Liver (tissue), 9 donors: ENCODE measurements around the gene CCNH. TPM values are rescaled to one million over a fixed set of nuclear protein-coding genes. Genes with fewer than 3 reads are reported as not detected.

ENCODE experiments used
- DNase-seq: peaks from one replicate; pipeline ENCODE4 v3.0.0-alpha.2; 2017; ENCODE audit warnings: low spot score
- H3K27ac ChIP-seq, 2 donors: one replicate each; pipeline ENCODE4 v1.7.0; 2013; ENCODE audit warnings: inconsistent platforms in 2 of 2, low read length in 2 of 2, control low read depth in 1 of 2, low read depth in 1 of 2, mild to moderate bottlenecking in 1 of 2
- H3K27me3 ChIP-seq, 4 donors: one replicate each; pipeline versions ENCODE4 v1.6.1 to v1.7.0; 2013; ENCODE audit warnings: low read length in 3 of 4, inconsistent platforms in 1 of 4, mild to moderate bottlenecking in 1 of 4, moderate library complexity in 1 of 4; ENCODE audit not compliant: control insufficient read depth in 4 of 4, insufficient read depth in 4 of 4
- H3K36me3 ChIP-seq, 4 donors: one replicate each; pipeline versions ENCODE4 v1.6.1 to v1.7.0; 2013; ENCODE audit warnings: low read length in 3 of 4, mild to moderate bottlenecking in 3 of 4, low read depth in 1 of 4, moderate library complexity in 1 of 4; ENCODE audit not compliant: control insufficient read depth in 4 of 4, insufficient read depth in 3 of 4
- H3K4me1 ChIP-seq, 4 donors: one replicate each; pipeline versions ENCODE4 v1.6.1 to v1.7.0; 2013; ENCODE audit warnings: low read length in 3 of 4, mild to moderate bottlenecking in 3 of 4, moderate library complexity in 1 of 4; ENCODE audit not compliant: control insufficient read depth in 4 of 4, insufficient read depth in 4 of 4
- H3K4me3 ChIP-seq, 3 donors: one replicate each; pipeline versions ENCODE4 v1.6.1 to v1.7.0; 2013; ENCODE audit warnings: low read length in 3 of 3, control low read depth in 1 of 3, low read depth in 1 of 3, mild to moderate bottlenecking in 1 of 3
- H3K9ac ChIP-seq, 2 donors: one replicate each; pipeline ENCODE4 v1.7.0; 2013; ENCODE audit warnings: low read length in 2 of 2, mild to moderate bottlenecking in 2 of 2, moderate library complexity in 2 of 2, control low read depth in 1 of 2, low read depth in 1 of 2
- H3K9me3 ChIP-seq, 4 donors: one replicate each; pipeline versions ENCODE4 v1.6.1 to v1.7.0; 2013; ENCODE audit warnings: low read length in 3 of 4; ENCODE audit not compliant: control insufficient read depth in 4 of 4
- ATF3 ChIP-seq: IDR thresholded peaks from 2 replicates; pipeline ENCODE4 v1.6.1; 2016; ENCODE audit warnings: antibody characterized with exemption
- CTCF ChIP-seq: fragments of 150-350 bp; IDR thresholded peaks from 2 replicates; pipeline ENCODE4 v1.5.1; 2017; ENCODE audit warnings: improper control_type of control experiment, low read depth, low read length; ENCODE audit not compliant: missing input control
- EGR1 ChIP-seq, 2 donors: IDR thresholded peaks; 2 replicates each; pipeline ENCODE4 v1.6.1; 2016 to 2018; ENCODE audit warnings: antibody characterized with exemption in 2 of 2, low read depth in 2 of 2
- FOXA1 ChIP-seq: IDR thresholded peaks from 2 replicates; pipeline ENCODE4 v1.6.1; 2016; ENCODE audit warnings: antibody characterized with exemption
- FOXA2 ChIP-seq: IDR thresholded peaks from 2 replicates; pipeline ENCODE4 v1.6.1; 2016; ENCODE audit warnings: antibody characterized with exemption
- GABPA ChIP-seq, 2 donors: IDR thresholded peaks in 1 of 2; conservative IDR thresholded peaks in 1 of 2; 2 replicates each; pipeline ENCODE4 v1.6.1; 2016; ENCODE audit warnings: antibody characterized with exemption in 2 of 2, mild to moderate bottlenecking in 1 of 2, moderate library complexity in 1 of 2
- HNF4A ChIP-seq, 2 donors: conservative IDR thresholded peaks; 2 replicates each; pipeline ENCODE4 v1.6.1; 2016; ENCODE audit warnings: antibody characterized with exemption in 2 of 2, mild to moderate bottlenecking in 2 of 2
- HNF4G ChIP-seq: IDR thresholded peaks from 2 replicates; pipeline ENCODE4 v1.6.1; 2016; ENCODE audit warnings: antibody characterized with exemption
- JUND ChIP-seq, 2 donors: IDR thresholded peaks; 2 replicates each; pipeline ENCODE4 v1.6.1; 2016; ENCODE audit warnings: antibody characterized with exemption in 2 of 2
- MAX ChIP-seq: IDR thresholded peaks from 2 replicates; pipeline ENCODE4 v1.6.1; 2016; ENCODE audit warnings: antibody characterized with exemption
- NR2F2 ChIP-seq: IDR thresholded peaks from 2 replicates; pipeline ENCODE4 v1.6.1; 2016; ENCODE audit warnings: antibody characterized with exemption
- RAD21 ChIP-seq, 2 donors: IDR thresholded peaks; 2 replicates each; pipeline ENCODE4 v1.6.1; 2016; ENCODE audit warnings: antibody characterized with exemption in 2 of 2, mild to moderate bottlenecking in 2 of 2
- RXRA ChIP-seq, 2 donors: IDR thresholded peaks; 2 replicates each; pipeline ENCODE4 v1.6.1; 2017 to 2018; ENCODE audit warnings: antibody characterized with exemption in 2 of 2, mild to moderate bottlenecking in 1 of 2
- SP1 ChIP-seq: IDR thresholded peaks from 2 replicates; pipeline ENCODE4 v1.6.1; 2018; ENCODE audit warnings: antibody characterized with exemption, mild to moderate bottlenecking
- TAF1 ChIP-seq: conservative IDR thresholded peaks from 2 replicates; pipeline ENCODE4 v1.6.1; 2016; ENCODE audit warnings: antibody characterized with exemption, mild to moderate bottlenecking
- YY1 ChIP-seq: IDR thresholded peaks from 2 replicates; pipeline ENCODE4 v1.6.1; 2016; ENCODE audit warnings: antibody characterized with exemption, mild to moderate bottlenecking
- WGBS: extraction: QIAGEN DNeasy Blood & Tissue Kit; methylation state at CpG from one replicate; pipeline ENCODE4 v1.1.7; 2013; 5-methylcytosine and 5-hydroxymethylcytosine counted together
- polyA plus RNA-seq, 2 donors: library from polyadenylated mRNA; stranded (reverse) in 1 of 2; unstranded in 1 of 2; fragments of 200-250 nt in 1 of 2; fragments of >200 nt in 1 of 2; fragmentation: Nextera tagmentation in 1 of 2; extraction: Ambion mirVana in 1 of 2; gene quantifications; one replicate each; pipeline versions ENCODE4 v1.2.1 to v1.2.3, GENCODE V29; 2013 to 2015
- total RNA-seq, 2 donors: library from RNA; depleted of rRNA; stranded (reverse); fragments of >200 nt; gene quantifications; one replicate each; pipeline ENCODE4 v1.2.3, GENCODE V29; 2014
- TF ChIP-seq, protein P1 (sequence below): IDR thresholded peaks from 2 replicates; pipeline ENCODE4 v1.6.1; 2016; ENCODE audit warnings: antibody characterized with exemption
- TF ChIP-seq, protein P2 (sequence below): IDR thresholded peaks from 2 replicates; pipeline ENCODE4 v1.6.1; 2016; ENCODE audit warnings: antibody characterized with exemption, mild to moderate bottlenecking
- donor health status: healthy.
- donor health status: healthy.
- donor health status: healthy.
- donor health status: healthy.
- donor health status: healthy.

The CCNH gene
- total and polyA plus RNA-seq, 4 donors = 21.9 to 56.6 (median 33.3) TPM

DNA sequence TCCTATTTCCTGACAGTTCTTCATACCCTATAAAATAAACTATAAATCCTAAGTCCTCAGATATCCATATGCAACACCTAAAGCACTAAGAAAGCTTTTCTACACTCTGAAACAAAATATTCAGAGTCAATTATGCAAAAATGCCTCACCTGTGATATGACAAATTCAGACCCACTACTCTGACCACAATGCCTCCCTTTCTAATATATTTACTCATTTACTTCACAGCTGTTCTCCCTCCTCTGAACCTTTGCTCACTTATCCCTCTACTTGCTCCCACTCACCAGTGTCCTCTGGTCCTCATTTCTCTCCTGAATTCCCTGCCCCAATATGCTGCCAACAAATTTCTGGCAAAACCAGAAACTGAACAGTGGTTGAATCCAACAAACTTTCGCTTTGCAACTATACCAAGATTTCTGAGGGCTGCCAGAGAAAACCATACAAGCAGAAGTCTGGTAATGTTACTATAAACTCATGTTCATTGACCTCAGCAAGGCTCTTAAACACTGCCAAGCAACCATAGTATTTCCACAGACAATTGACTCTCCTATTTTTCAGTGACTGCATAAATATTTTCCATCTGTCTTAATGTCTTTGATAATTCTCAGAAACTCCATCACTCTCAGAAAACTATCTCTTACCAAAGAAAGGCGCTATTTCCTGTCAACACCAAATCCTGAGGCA lies 7.1 kb downstream of the CCNH start:
- TF ChIP-seq, protein P1, sequence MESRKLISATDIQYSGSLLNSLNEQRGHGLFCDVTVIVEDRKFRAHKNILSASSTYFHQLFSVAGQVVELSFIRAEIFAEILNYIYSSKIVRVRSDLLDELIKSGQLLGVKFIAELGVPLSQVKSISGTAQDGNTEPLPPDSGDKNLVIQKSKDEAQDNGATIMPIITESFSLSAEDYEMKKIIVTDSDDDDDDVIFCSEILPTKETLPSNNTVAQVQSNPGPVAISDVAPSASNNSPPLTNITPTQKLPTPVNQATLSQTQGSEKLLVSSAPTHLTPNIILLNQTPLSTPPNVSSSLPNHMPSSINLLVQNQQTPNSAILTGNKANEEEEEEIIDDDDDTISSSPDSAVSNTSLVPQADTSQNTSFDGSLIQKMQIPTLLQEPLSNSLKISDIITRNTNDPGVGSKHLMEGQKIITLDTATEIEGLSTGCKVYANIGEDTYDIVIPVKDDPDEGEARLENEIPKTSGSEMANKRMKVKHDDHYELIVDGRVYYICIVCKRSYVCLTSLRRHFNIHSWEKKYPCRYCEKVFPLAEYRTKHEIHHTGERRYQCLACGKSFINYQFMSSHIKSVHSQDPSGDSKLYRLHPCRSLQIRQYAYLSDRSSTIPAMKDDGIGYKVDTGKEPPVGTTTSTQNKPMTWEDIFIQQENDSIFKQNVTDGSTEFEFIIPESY = no peak
- TF ChIP-seq RAD21 (IDR thresholded peaks at IDR 0.05) (no peak), RXRA (IDR thresholded peaks at IDR 0.05) (peak; percentile 25 to 32), HNF4G (no peak), FOXA1 (no peak)
- no peak for DNase-seq
- Histone ChIP-seq H3K9ac (no peak overlapping the region), H3K36me3 (peaks cover 8 to 71% (median 47%) of the 10 kb centered on the region in 4 donors), H3K4me3 (no peak overlapping the region), H3K9me3 (no peaks in the 10 kb centered on the region), H3K4me1 (peaks cover 1 to 6% (median 2%) of the 10 kb centered on the region in 4 donors), H3K27me3 (no peaks in the 10 kb centered on the region), H3K27ac (no peak overlapping the region)
- WGBS = 74% methylated on average over 2 of the region's 2 CpGs

DNA sequence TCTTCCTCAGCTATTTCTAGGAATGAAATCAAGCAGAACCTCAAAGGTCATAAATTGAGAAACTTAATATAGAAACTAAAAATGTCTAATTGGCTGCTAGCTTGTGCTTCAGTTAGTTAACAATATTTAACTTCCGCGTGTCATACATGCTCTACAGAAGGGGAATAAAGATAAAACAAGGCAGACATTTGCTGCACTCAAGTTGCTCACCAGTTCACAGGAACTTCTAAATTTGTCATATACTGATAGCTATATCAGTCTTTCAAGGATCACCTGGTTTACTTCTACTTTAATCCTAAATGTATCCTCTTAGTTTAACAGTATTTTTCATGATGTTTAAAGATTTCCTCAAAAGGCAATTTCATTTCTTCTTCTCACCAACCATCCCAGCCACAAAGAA lies 8.4 kb downstream of the CCNH start:
- no peak overlapping the region for H3K4me3 ChIP-seq
- WGBS = 84% methylated on average over 2 of the region's 2 CpGs
- TF ChIP-seq FOXA1 (no peak), YY1 (no peak), HNF4G (no peak), CTCF (no peak), EGR1 (IDR thresholded peaks at IDR 0.05; ENCODE audit: low read depth in 2 of 2) (no peak), MAX (no peak), RXRA (IDR thresholded peaks at IDR 0.05) (no peak), JUND (IDR thresholded peaks at IDR 0.05) (no peak), HNF4A (conservative IDR thresholded peaks at IDR 0.05) (no peak), FOXA2 (no peak), RAD21 (IDR thresholded peaks at IDR 0.05) (no peak), SP1 (no peak), ATF3 (no peak), NR2F2 (no peak), TAF1 (no peak), GABPA (IDR thresholded peaks at IDR 0.05 in 1 of 2, conservative IDR thresholded peaks at IDR 0.05 in 1 of 2) (no peak)
- TF ChIP-seq, protein P1 = no peak
- TF ChIP-seq, protein P2, sequence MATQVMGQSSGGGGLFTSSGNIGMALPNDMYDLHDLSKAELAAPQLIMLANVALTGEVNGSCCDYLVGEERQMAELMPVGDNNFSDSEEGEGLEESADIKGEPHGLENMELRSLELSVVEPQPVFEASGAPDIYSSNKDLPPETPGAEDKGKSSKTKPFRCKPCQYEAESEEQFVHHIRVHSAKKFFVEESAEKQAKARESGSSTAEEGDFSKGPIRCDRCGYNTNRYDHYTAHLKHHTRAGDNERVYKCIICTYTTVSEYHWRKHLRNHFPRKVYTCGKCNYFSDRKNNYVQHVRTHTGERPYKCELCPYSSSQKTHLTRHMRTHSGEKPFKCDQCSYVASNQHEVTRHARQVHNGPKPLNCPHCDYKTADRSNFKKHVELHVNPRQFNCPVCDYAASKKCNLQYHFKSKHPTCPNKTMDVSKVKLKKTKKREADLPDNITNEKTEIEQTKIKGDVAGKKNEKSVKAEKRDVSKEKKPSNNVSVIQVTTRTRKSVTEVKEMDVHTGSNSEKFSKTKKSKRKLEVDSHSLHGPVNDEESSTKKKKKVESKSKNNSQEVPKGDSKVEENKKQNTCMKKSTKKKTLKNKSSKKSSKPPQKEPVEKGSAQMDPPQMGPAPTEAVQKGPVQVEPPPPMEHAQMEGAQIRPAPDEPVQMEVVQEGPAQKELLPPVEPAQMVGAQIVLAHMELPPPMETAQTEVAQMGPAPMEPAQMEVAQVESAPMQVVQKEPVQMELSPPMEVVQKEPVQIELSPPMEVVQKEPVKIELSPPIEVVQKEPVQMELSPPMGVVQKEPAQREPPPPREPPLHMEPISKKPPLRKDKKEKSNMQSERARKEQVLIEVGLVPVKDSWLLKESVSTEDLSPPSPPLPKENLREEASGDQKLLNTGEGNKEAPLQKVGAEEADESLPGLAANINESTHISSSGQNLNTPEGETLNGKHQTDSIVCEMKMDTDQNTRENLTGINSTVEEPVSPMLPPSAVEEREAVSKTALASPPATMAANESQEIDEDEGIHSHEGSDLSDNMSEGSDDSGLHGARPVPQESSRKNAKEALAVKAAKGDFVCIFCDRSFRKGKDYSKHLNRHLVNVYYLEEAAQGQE = no peak
- no peaks in the 10 kb centered on the region for H3K27me3 ChIP-seq
- no peak overlapping the region for H3K9ac ChIP-seq
- H3K36me3 ChIP-seq = peaks cover 8 to 66% (median 43%) of the 10 kb centered on the region in 4 donors
- H3K27ac ChIP-seq = no peak overlapping the region
- H3K4me1 ChIP-seq = peaks cover 2 to 9% (median 5%) of the 10 kb centered on the region in 4 donors
- DNase-seq = no peak
- H3K9me3 ChIP-seq = no peaks in the 10 kb centered on the region
